Heart left ventricle (tissue), 13 donors: ENCODE data around the gene LGR5.

Experiments used
- POLR2A ChIP-seq, 2 donors: fragments of 450-650 bp; IDR thresholded peaks; one replicate each; pipeline ENCODE4 v1.6.1; 2017; ENCODE audit warnings: antibody characterized with exemption in 2 of 2, mild to moderate bottlenecking in 2 of 2, moderate library complexity in 2 of 2
- TF ChIP-seq, protein P1 (sequence below), 12 donors: fragments of 200-600 bp; sonication (generic) in 4 of 12; IDR thresholded peaks; one replicate each; pipeline versions ENCODE4 v1.5.0 to v1.8.0; 2018 to 2022; ENCODE audit warnings: antibody characterized with exemption in 12 of 12, mild to moderate bottlenecking in 5 of 12
- donor health status: ischemic (EF 13 %, LVEDD 7.1; RV severe dilation, severe dysfunction).
- donor health status: DM: no; HTN: yes; CAD: no.
- donor health status: DM: no; HTN: no; CAD: no.
- donor health status: ischemic (EF 25% LVEDD 6.9; RV normal size, moderate dysfunction).
- donor health status: ischemic (EF 25% LVEDD 5.7; RV mildly dilated, moderate dysfunction).
- donor health status: ischemic (EF 35%, LVEDD 5.7; RV mildly dilated, moderate dysfunction).
- donor health status: nonischemic (EF 11% LVEDD 7.7; RV severe dilation, severe dysfunction).
- donor health status: DM: yes; HTN: yes; CAD: no.
- donor health status: PGD.
- donor health status: ischemic (EF 29% LVEDD 5.4; RV normal size, mild dysfunction).
- donor health status: nonischemic (EF 23%, LVEDD 6.1; RV moderate dilation, normal function).

DNA sequence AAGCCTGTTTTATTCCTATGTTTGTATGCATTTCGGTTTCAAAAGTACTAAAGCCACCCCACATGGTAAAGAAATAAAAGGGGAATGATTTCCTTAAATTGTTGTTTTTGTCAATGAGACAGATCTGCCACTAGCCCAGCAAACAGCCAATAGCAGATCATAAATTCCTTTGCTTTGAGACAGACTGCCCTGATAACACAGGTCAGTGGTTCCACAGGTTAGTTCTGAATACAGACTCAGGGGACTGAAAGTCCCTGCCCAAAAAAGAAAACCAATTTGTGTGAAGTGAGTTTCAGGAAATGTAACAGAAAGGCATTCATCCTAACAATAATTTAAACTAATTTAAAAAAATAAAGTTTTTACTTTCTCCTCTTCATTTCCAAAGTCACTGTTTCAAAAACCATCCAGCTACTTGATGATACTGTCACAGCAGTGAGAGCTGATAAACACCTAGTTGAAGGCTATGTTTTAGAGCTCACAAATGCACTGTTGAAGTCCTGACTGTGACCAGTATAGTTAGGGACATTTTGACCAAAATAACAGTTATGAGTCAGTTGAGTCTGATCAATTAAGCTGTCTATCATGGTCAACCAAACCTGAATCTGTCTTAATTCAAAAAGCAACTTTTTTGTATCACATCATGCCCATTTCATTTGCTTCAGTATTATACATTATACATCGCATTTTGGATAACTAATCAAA is 77.7 kb downstream of the LGR5 start:
- TF ChIP-seq, protein P1, sequence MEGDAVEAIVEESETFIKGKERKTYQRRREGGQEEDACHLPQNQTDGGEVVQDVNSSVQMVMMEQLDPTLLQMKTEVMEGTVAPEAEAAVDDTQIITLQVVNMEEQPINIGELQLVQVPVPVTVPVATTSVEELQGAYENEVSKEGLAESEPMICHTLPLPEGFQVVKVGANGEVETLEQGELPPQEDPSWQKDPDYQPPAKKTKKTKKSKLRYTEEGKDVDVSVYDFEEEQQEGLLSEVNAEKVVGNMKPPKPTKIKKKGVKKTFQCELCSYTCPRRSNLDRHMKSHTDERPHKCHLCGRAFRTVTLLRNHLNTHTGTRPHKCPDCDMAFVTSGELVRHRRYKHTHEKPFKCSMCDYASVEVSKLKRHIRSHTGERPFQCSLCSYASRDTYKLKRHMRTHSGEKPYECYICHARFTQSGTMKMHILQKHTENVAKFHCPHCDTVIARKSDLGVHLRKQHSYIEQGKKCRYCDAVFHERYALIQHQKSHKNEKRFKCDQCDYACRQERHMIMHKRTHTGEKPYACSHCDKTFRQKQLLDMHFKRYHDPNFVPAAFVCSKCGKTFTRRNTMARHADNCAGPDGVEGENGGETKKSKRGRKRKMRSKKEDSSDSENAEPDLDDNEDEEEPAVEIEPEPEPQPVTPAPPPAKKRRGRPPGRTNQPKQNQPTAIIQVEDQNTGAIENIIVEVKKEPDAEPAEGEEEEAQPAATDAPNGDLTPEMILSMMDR (IDR thresholded peaks at IDR 0.05), result no peak
- no peak for TF ChIP-seq POLR2A (IDR thresholded peaks at IDR 0.05)
